ENCODE results near the gene AUTS2.

The AUTS2 gene

DNA sequence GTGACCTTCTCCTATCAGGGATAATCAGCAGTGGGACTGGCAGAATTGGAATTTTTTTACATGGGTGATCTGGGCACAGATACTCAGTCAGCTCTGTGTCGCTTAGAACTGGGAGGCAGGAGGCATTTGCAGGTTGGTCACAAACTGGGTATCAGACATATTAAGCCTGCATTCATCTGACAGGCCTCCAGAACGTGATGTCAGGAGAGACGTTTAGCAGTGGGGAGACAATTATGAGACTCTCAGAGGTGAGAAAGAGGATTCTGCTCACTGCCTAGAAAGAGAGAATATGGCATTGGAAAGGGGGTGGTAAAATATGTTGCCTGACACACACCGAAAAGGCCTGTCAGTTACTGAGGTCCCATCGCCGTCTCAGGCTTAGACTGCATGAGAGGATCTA, 816.1 kb downstream of the AUTS2 start:
- Histone ChIP-seq H3K27me3 (ENCODE audit: insufficient read depth, insufficient read length) (no peaks in the 10 kb centered on the region), H3K4me1 (ENCODE audit: insufficient read depth, insufficient read length) (peaks cover 9% of the 10 kb centered on the region)

DNA sequence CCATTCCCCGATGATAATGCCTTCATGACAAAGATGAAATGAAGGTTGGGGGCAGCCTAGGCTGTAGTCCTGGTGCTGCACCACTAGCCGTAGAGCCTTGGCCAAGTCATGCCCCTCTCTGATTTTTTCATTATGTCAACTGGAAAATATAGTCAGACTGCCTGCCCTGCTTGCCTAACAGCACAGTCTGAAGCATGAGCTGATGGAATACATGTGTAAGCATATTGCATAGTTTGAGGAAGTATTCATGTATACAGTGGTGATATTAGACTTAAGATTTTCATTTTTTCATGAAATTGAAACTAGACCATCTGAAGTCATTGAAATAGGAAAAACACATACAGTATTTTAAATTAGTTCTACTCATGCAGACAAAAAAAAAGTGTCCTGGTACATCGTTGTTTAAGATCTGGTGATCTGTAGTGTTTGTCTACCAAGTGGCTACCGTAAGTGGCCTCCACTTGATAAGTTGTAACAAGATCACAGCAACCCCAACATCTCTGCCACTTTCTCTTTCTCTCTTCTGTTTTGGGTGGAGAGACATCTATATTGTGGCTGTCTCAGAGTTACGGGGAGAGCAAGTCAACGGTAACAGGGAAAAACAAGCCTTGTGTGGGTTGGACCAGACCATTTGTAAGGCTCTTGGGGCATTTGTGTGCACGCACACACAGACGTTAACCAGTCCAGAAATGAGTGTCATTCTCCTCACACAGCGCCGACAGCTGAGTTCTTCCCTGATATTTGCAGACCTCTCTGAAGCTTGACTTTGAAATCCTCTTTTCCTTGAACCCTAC, 817.1 kb downstream of the AUTS2 start:
- Histone ChIP-seq H3K36me3 (ENCODE audit: insufficient read depth, insufficient read length, low read length) (no peaks in the 10 kb centered on the region), H3K9ac (ENCODE audit: insufficient read length, low read depth) (no peak overlapping the region), H3K9me3 (ENCODE audit: insufficient read depth, low read length) (no peaks in the 10 kb centered on the region), H3K4me1 (ENCODE audit: insufficient read depth, insufficient read length) (peaks cover 9% of the 10 kb centered on the region), H3K4me3 (ENCODE audit: insufficient read length, low read depth) (no peak overlapping the region), H3K27me3 (ENCODE audit: insufficient read depth, insufficient read length) (no peaks in the 10 kb centered on the region)
- DNase-seq (ENCODE audit: low read depth, low spot score): no peak
- TF ChIP-seq SUZ12 (IDR thresholded peaks at IDR 0.05; ENCODE audit: extremely low read depth, insufficient read depth, insufficient read length) (no peak), ZNF274 (IDR thresholded peaks at IDR 0.05; ENCODE audit: low read depth, low read length) (no peak), YY1 (IDR thresholded peaks at IDR 0.05; ENCODE audit: insufficient read depth, insufficient read length) (no peak)

More for the DNA sequence above, 816.1 kb downstream of the AUTS2 start:
- no peak for DNase-seq (ENCODE audit: low read depth, low spot score)
- no peak overlapping the region for H3K4me3 ChIP-seq (ENCODE audit: insufficient read length, low read depth)
- no peak overlapping the region for H3K9ac ChIP-seq (ENCODE audit: insufficient read length, low read depth)
- no peak for TF ChIP-seq SUZ12 (IDR thresholded peaks at IDR 0.05; ENCODE audit: extremely low read depth, insufficient read depth, insufficient read length)
- TF ChIP-seq ZNF274 (IDR thresholded peaks at IDR 0.05; ENCODE audit: low read depth, low read length): no peak
- TF ChIP-seq YY1 (IDR thresholded peaks at IDR 0.05; ENCODE audit: insufficient read depth, insufficient read length): no peak
- H3K9me3 ChIP-seq (ENCODE audit: insufficient read depth, low read length): no peaks in the 10 kb centered on the region
- H3K36me3 ChIP-seq (ENCODE audit: insufficient read depth, insufficient read length, low read length): no peaks in the 10 kb centered on the region

DNA sequence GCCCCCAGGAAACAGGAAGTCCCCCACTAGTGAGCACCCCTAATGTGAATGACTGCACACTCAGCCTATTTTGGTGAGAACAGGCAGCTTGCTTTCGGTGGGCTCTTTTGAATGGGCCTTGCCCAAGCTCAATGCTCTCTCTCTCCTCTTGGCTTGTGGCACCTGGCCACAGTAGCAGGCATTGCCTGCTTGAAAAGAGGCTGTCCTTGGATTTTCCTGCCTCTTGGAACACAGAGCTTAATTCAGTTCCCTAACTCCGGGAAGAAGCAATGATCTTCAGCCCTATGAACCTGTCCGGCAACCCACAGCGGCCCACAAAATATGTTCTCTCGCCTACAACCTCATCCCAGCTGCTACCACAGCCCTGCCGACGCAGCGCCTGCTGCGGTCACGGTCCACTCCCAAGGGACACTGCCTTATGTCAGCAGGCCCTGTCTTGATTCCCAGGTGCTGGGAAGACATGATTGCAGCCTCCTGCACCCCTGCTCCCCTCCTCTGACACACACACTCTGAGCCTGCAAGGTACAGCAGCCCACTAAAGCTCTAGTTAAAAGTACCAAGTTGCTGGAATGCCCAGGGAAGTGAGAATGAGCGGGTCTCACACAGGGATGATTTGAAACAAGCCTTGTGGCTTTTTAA, 818.2 kb downstream of the AUTS2 start:
- no peak for TF ChIP-seq SUZ12 (IDR thresholded peaks at IDR 0.05; ENCODE audit: extremely low read depth, insufficient read depth, insufficient read length)
- TF ChIP-seq ZNF274 (IDR thresholded peaks at IDR 0.05; ENCODE audit: low read depth, low read length): no peak
- no peak for TF ChIP-seq YY1 (IDR thresholded peaks at IDR 0.05; ENCODE audit: insufficient read depth, insufficient read length)
- Histone ChIP-seq H3K4me1 (ENCODE audit: insufficient read depth, insufficient read length) (peaks cover 9% of the 10 kb centered on the region), H3K4me3 (ENCODE audit: insufficient read length, low read depth) (no peak overlapping the region)

DNA sequence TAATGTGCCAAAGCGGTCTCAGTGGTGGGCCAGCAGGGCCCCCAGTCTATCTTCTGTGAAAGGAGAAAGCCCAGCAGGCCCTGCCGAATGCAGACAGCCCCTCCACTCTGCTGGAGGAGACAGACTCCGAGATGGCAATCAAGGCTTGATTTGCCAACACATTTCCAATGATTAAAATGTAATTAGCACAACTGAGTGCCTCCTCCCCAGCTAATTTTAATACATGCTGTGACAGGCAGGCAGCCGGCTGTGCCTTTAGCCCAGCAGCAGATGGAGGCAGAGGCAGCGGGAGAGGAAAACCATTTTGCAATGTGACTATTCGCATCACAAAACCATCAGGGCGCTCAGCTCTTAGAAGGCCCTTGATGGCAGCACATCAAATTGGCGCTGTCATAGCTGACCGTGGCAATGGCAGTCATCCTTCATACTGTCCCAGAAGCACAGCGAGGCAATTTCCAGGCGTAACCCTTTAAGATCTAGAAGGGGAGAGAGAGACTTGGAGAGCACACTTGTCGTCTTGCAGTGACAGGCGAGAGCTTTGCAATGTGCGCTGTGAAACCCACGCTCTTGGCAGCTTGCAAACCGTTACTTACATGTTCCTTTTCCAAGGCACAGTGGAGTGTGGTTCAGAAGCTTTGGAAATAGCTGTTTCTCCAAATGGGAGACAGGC, 818.8 kb downstream of the AUTS2 start:
- no peak overlapping the region for H3K4me3 ChIP-seq (ENCODE audit: insufficient read length, low read depth)
- H3K9ac ChIP-seq (ENCODE audit: insufficient read length, low read depth): no peak overlapping the region
- no peak for DNase-seq (ENCODE audit: low read depth, low spot score)
- H3K9me3 ChIP-seq (ENCODE audit: insufficient read depth, low read length): no peaks in the 10 kb centered on the region
- peaks cover 9% of the 10 kb centered on the region for H3K4me1 ChIP-seq (ENCODE audit: insufficient read depth, insufficient read length)
- H3K27me3 ChIP-seq (ENCODE audit: insufficient read depth, insufficient read length): no peaks in the 10 kb centered on the region
- no peaks in the 10 kb centered on the region for H3K36me3 ChIP-seq (ENCODE audit: insufficient read depth, insufficient read length, low read length)
- TF ChIP-seq ZNF274 (IDR thresholded peaks at IDR 0.05; ENCODE audit: low read depth, low read length) (no peak), SUZ12 (IDR thresholded peaks at IDR 0.05; ENCODE audit: extremely low read depth, insufficient read depth, insufficient read length) (no peak), YY1 (IDR thresholded peaks at IDR 0.05; ENCODE audit: insufficient read depth, insufficient read length) (no peak)

More for the DNA sequence above, 818.2 kb downstream of the AUTS2 start:
- Histone ChIP-seq H3K27me3 (ENCODE audit: insufficient read depth, insufficient read length) (no peaks in the 10 kb centered on the region), H3K9ac (ENCODE audit: insufficient read length, low read depth) (no peak overlapping the region), H3K9me3 (ENCODE audit: insufficient read depth, low read length) (no peaks in the 10 kb centered on the region), H3K36me3 (ENCODE audit: insufficient read depth, insufficient read length, low read length) (no peaks in the 10 kb centered on the region)
- no peak for DNase-seq (ENCODE audit: low read depth, low spot score)

DNA sequence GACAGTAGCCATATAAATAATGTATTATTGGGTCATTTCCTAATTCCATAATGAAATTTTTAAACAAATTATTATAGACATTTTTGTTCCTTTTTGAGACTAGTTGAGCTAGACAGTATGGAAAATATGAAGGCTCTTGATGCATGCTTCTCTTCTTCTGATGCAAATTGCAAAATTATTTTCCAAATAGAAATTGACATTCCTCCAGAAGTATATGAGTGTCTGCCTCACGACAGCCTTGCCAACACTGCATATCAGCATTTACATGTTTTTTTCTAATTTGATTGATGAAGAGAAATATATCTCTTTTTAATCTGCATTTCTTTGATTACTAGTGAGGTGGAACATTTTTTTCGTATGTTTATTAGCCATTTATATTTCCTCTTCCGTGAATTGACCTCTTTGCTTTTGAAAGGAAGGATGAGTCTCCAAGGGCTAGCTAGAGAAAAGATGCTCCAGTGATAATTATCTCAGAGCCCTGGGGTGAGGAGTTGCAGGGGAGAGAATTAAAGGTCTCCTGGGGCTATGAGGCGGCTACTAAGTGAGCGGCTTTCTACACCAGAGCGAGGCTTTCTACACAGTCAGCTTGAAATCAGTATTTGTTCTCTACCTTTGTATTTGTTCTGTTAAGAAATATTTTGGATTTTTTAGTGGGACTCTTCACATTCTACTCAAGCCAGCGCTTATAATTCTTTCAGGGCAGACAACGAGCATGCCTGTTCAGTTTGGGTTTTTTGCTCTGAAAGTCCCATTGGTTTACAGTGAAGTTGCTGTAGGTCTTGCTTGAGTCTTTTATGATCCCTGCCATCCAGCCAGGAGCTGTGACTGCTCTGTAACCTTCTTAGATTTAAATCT, 821.5 kb downstream of the AUTS2 start:
- DNase-seq (ENCODE audit: low read depth, low spot score): no peak
- Histone ChIP-seq H3K9ac (ENCODE audit: insufficient read length, low read depth) (no peak overlapping the region), H3K4me1 (ENCODE audit: insufficient read depth, insufficient read length) (peaks cover 9% of the 10 kb centered on the region), H3K27me3 (ENCODE audit: insufficient read depth, insufficient read length) (no peaks in the 10 kb centered on the region), H3K4me3 (ENCODE audit: insufficient read length, low read depth) (no peak overlapping the region), H3K36me3 (ENCODE audit: insufficient read depth, insufficient read length, low read length) (no peaks in the 10 kb centered on the region), H3K9me3 (ENCODE audit: insufficient read depth, low read length) (no peaks in the 10 kb centered on the region)
- no peak for TF ChIP-seq SUZ12 (IDR thresholded peaks at IDR 0.05; ENCODE audit: extremely low read depth, insufficient read depth, insufficient read length)
- no peak for TF ChIP-seq ZNF274 (IDR thresholded peaks at IDR 0.05; ENCODE audit: low read depth, low read length)
- no peak for TF ChIP-seq YY1 (IDR thresholded peaks at IDR 0.05; ENCODE audit: insufficient read depth, insufficient read length)

DNA sequence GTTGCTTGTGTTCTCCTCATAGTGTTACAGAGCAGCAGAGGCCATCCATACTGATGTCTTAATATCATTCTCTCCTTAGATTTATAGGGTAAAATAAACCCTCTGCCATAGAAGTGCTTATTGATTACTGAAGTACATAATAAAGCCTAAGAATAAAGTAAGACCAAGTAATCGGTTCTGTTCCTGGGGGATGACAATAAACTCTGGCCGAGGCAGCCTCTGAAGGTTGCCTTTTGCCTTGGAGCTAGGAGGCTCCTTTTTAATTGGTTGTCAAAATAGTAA, 822.0 kb downstream of the AUTS2 start:
- H3K4me1 ChIP-seq (ENCODE audit: insufficient read depth, insufficient read length): peaks cover 9% of the 10 kb centered on the region
- H3K27me3 ChIP-seq (ENCODE audit: insufficient read depth, insufficient read length): no peaks in the 10 kb centered on the region
- no peaks in the 10 kb centered on the region for H3K36me3 ChIP-seq (ENCODE audit: insufficient read depth, insufficient read length, low read length)
- H3K9me3 ChIP-seq (ENCODE audit: insufficient read depth, low read length): no peaks in the 10 kb centered on the region
- H3K9ac ChIP-seq (ENCODE audit: insufficient read length, low read depth): no peak overlapping the region
- no peak for DNase-seq (ENCODE audit: low read depth, low spot score)
- no peak overlapping the region for H3K4me3 ChIP-seq (ENCODE audit: insufficient read length, low read depth)
- no peak for TF ChIP-seq YY1 (IDR thresholded peaks at IDR 0.05; ENCODE audit: insufficient read depth, insufficient read length)
- no peak for TF ChIP-seq SUZ12 (IDR thresholded peaks at IDR 0.05; ENCODE audit: extremely low read depth, insufficient read depth, insufficient read length)
- TF ChIP-seq ZNF274 (IDR thresholded peaks at IDR 0.05; ENCODE audit: low read depth, low read length): no peak
